ENCODE data around the gene LY86. TPM values are rescaled to one million over a fixed set of nuclear protein-coding genes. Genes with fewer than 3 reads are reported as not detected.

Gene LY86
- total and polyA plus RNA-seq, 9 of the 15 experiments (the other 6 are each of a cell fraction or from before 2014, with no cell fraction given) = 0.08 to 0.20 TPM; not detected in 7

- TF ChIP-seq TBL1XR1 (IDR thresholded peaks at IDR 0.05; ENCODE audit: low read length in 2 of 2) = no peak
- no peak for TF ChIP-seq ZNF717 (CRISPR knock-in tag; IDR thresholded peaks at IDR 0.05)
- no peak for TF ChIP-seq ETV6 (IDR thresholded peaks at IDR 0.05; ENCODE audit: borderline replicate concordance in 1 of 2, low read depth in 2 of 2, low read length in 1 of 2)
- TF ChIP-seq ETV6 (CRISPR knock-in tag; IDR thresholded peaks at IDR 0.05; ENCODE audit: borderline replicate concordance) = no peak
- TF ChIP-seq CC2D1A (IDR thresholded peaks at IDR 0.05) = no peak
- no peak for TF ChIP-seq ZKSCAN1 (IDR thresholded peaks at IDR 0.05; ENCODE audit: low read depth, low read length)
- TF ChIP-seq WHSC1 (IDR thresholded peaks at IDR 0.05; ENCODE audit: low read length) = no peak
- TF ChIP-seq CBFB (CRISPR knock-in tag; IDR thresholded peaks at IDR 0.05) = no peak
- TF ChIP-seq SIN3A (IDR thresholded peaks at IDR 0.05; ENCODE audit: borderline replicate concordance in 2 of 2, control insufficient read depth in 1 of 2, low read depth in 2 of 2, low read length in 2 of 2) = no peak
- TF ChIP-seq SMARCA5 (IDR thresholded peaks at IDR 0.05) = no peak
- TF ChIP-seq SMARCB1 (IDR thresholded peaks at IDR 0.05; ENCODE audit: insufficient read length, low read depth) = no peak
- no peak for TF ChIP-seq ZNF174 (CRISPR knock-in tag; IDR thresholded peaks at IDR 0.05)
- TF ChIP-seq SREBF2 (CRISPR knock-in tag; IDR thresholded peaks at IDR 0.05) = no peak
- TF ChIP-seq ZFPM2 (CRISPR knock-in tag; IDR thresholded peaks at IDR 0.05) = no peak
- TF ChIP-seq, protein P1, sequence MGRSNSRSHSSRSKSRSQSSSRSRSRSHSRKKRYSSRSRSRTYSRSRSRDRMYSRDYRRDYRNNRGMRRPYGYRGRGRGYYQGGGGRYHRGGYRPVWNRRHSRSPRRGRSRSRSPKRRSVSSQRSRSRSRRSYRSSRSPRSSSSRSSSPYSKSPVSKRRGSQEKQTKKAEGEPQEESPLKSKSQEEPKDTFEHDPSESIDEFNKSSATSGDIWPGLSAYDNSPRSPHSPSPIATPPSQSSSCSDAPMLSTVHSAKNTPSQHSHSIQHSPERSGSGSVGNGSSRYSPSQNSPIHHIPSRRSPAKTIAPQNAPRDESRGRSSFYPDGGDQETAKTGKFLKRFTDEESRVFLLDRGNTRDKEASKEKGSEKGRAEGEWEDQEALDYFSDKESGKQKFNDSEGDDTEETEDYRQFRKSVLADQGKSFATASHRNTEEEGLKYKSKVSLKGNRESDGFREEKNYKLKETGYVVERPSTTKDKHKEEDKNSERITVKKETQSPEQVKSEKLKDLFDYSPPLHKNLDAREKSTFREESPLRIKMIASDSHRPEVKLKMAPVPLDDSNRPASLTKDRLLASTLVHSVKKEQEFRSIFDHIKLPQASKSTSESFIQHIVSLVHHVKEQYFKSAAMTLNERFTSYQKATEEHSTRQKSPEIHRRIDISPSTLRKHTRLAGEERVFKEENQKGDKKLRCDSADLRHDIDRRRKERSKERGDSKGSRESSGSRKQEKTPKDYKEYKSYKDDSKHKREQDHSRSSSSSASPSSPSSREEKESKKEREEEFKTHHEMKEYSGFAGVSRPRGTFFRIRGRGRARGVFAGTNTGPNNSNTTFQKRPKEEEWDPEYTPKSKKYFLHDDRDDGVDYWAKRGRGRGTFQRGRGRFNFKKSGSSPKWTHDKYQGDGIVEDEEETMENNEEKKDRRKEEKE (IDR thresholded peaks at IDR 0.05; ENCODE audit: borderline replicate concordance in 1 of 2, control insufficient read depth in 1 of 2, low read depth in 2 of 2, low read length in 1 of 2) = no peak
- TF ChIP-seq, protein P2, sequence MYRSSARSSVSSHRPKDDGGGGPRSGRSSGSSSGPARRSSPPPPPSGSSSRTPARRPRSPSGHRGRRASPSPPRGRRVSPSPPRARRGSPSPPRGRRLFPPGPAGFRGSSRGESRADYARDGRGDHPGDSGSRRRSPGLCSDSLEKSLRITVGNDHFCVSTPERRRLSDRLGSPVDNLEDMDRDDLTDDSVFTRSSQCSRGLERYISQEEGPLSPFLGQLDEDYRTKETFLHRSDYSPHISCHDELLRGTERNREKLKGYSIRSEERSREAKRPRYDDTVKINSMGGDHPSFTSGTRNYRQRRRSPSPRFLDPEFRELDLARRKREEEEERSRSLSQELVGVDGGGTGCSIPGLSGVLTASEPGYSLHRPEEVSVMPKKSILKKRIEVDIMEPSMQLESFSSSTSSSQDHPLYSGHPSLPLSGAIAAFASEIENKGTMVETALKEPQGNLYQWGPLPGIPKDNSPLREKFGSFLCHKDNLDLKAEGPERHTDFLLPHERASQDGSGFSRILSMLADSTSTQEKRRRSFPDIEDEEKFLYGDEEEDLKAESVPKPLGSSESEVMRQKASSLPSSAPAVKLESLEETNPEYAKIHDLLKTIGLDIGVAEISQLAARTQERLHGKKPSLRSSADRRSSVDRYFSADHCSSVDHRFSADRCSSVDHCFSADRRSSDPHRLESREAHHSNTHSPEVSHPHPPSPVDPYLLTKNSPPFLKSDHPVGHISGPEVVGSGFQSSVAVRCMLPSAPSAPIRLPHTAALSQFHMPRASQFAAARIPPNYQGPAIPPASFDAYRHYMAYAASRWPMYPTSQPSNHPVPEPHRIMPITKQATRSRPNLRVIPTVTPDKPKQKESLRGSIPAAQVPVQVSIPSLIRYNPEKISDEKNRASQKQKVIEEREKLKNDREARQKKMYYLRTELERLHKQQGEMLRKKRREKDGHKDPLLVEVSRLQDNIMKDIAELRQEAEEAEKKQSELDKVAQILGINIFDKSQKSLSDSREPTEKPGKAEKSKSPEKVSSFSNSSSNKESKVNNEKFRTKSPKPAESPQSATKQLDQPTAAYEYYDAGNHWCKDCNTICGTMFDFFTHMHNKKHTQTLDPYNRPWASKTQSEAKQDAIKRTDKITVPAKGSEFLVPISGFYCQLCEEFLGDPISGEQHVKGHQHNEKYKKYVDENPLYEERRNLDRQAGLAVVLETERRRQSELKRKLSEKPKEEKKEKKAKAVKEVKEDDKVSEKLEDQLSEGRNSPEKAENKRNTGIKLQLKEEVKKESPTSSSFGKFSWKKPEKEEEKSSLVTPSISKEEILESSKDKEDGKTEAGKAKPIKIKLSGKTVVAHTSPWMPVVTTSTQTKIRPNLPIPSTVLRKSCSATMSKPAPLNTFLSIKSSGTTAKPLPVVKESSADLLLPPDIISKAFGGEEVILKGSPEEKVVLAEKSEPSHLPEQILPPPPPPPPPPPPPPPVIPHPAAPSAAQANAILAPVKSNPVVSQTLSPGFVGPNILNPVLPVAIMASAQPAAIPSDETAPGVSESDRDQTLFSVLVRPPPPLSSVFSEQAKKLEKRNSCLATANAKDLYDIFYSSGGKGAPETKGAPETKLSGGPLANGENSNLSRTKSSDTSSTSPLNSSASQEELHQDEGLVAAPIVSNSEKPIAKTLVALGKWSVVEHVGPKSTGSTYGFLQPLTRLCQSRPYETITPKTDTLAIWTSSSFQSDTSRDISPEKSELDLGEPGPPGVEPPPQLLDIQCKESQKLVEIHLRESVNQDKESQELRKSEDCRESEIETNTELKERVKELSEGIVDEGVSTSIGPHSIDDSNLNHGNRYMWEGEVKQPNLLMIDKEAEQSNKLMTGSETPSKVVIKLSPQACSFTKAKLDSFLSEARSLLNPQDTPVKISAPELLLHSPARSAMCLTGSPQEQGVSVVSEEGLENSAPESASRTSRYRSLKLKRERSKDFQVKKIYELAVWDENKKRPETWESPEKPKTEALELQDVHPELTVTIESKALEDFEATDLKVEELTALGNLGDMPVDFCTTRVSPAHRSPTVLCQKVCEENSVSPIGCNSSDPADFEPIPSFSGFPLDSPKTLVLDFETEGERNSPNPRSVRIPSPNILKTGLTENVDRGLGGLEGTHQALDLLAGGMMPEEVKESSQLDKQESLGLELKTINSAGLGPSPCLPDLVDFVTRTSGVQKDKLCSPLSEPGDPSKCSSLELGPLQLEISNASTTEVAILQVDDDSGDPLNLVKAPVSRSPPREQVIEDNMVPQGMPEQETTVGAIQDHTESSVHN (IDR thresholded peaks at IDR 0.05; ENCODE audit: borderline replicate concordance in 1 of 2, low read depth in 1 of 2) = no peak
- no peak for TF ChIP-seq U2AF2 (optimal IDR thresholded peaks at IDR 0.05; ENCODE audit: low read depth, low read length)
- no peak for TF ChIP-seq PHTF2 (CRISPR knock-in tag; IDR thresholded peaks at IDR 0.05)
Measured at GRCh38 chr6:6591778-6592465, 3.4 kb downstream of the LY86 start (continued).
